ENCODE results near the gene LAG3. TPM values are rescaled to one million over a fixed set of nuclear protein-coding genes. Genes with fewer than 3 reads are reported as not detected.

The LAG3 gene
- total and polyA plus RNA-seq, 10 of the 15 experiments (the other 5 are each of a cell fraction or from before 2014, with no cell fraction given), result 0.52 to 4.2 (median 1.0) TPM; not detected in 1

DNA sequence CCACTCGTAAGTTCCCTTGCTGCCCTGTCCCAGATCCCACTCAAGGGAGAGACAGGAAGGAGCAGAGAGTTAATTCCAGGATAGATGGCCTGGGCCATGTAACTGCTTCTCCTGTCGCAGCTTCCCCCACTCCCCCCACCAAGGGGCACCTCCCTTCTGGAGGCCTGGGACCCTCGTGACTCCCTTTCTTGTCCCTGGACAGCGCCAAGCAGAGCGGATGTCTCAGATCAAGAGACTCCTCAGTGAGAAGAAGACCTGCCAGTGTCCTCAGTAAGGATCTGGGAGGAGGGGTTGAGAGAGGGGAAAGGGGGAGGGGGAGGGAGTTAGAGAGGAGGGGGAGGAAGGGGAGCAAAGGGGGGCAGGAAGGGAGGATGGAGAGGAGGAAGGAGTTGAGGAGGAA lies 46.3 kb downstream of the LAG3 start:
- no peak for DNase-seq (ENCODE audit: low read depth, low spot score)
- Histone ChIP-seq H3K36me3 (ENCODE audit: control insufficient read depth in 2 of 2, insufficient read depth in 2 of 2, low read length in 1 of 2) (no peaks in the 10 kb centered on the region), H4K20me1 (ENCODE audit: control insufficient read depth, insufficient read depth) (no peaks in the 10 kb centered on the region), H3K4me3 (no peak overlapping the region), H2AFZ (ENCODE audit: control insufficient read depth, low read depth, low read length) (no peak overlapping the region), H3K79me2 (ENCODE audit: control insufficient read depth, insufficient read depth, low read length) (no peaks in the 10 kb centered on the region), H3K27me3 (replicated peaks in 1 of 2; ENCODE audit: control insufficient read depth in 2 of 2, insufficient read depth in 2 of 2, low read length in 1 of 2) (peaks cover 5 to 17% of the 10 kb centered on the region in 2 experiments), H3K9me3 (replicated peaks; ENCODE audit: control insufficient read depth, insufficient read depth, low read length) (no peaks in the 10 kb centered on the region), H3K4me1 (ENCODE audit: control insufficient read depth, insufficient read depth, low read length) (no peaks in the 10 kb centered on the region; the same call in 1 of the 2 replicates), H3K9ac (ENCODE audit: control insufficient read depth, insufficient read depth, low read length) (no peak overlapping the region), H3K4me2 (ENCODE audit: control insufficient read depth, insufficient read depth) (no peak overlapping the region), H3K27ac (ENCODE audit: control insufficient read depth, insufficient read depth) (no peak overlapping the region)
- FAIRE-seq, result no peak
- RAD21 ChIA-PET (ENCODE audit: unreplicated experiment), result no interaction called here
- WGBS (ENCODE audit: insufficient coverage, insufficient replicate concordance, low lambda C conversion rate, missing lambda C conversion rate), result 79% methylated on average over 5 of the region's 5 CpGs
- POLR2A ChIA-PET, result interaction anchor here (0.6 kb wide), 1 partner anchor 10 kb away, joined by 4 read pairs; no protein-coding TSS in a partner anchor
- no TSS peak for BruUV-seq (replicated peaks)
- in situ Hi-C loops (cut with MboI) (no loop called here), intact Hi-C loops (cut with micrococcal nuclease; ENCODE audit: unreplicated experiment) (no loop called here)
- TF ChIP-seq, protein P1, sequence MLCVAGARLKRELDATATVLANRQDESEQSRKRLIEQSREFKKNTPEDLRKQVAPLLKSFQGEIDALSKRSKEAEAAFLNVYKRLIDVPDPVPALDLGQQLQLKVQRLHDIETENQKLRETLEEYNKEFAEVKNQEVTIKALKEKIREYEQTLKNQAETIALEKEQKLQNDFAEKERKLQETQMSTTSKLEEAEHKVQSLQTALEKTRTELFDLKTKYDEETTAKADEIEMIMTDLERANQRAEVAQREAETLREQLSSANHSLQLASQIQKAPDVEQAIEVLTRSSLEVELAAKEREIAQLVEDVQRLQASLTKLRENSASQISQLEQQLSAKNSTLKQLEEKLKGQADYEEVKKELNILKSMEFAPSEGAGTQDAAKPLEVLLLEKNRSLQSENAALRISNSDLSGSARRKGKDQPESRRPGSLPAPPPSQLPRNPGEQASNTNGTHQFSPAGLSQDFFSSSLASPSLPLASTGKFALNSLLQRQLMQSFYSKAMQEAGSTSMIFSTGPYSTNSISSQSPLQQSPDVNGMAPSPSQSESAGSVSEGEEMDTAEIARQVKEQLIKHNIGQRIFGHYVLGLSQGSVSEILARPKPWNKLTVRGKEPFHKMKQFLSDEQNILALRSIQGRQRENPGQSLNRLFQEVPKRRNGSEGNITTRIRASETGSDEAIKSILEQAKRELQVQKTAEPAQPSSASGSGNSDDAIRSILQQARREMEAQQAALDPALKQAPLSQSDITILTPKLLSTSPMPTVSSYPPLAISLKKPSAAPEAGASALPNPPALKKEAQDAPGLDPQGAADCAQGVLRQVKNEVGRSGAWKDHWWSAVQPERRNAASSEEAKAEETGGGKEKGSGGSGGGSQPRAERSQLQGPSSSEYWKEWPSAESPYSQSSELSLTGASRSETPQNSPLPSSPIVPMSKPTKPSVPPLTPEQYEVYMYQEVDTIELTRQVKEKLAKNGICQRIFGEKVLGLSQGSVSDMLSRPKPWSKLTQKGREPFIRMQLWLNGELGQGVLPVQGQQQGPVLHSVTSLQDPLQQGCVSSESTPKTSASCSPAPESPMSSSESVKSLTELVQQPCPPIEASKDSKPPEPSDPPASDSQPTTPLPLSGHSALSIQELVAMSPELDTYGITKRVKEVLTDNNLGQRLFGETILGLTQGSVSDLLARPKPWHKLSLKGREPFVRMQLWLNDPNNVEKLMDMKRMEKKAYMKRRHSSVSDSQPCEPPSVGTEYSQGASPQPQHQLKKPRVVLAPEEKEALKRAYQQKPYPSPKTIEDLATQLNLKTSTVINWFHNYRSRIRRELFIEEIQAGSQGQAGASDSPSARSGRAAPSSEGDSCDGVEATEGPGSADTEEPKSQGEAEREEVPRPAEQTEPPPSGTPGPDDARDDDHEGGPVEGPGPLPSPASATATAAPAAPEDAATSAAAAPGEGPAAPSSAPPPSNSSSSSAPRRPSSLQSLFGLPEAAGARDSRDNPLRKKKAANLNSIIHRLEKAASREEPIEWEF (IDR thresholded peaks at IDR 0.05; ENCODE audit: insufficient replicate concordance, low read depth, low read length), result no peak
- TF ChIP-seq FOXK2 (IDR thresholded peaks at IDR 0.05) (no peak), BRCA1 (IDR thresholded peaks at IDR 0.05; ENCODE audit: low read depth, low read length) (no peak), SREBF2 (IDR thresholded peaks at IDR 0.05; ENCODE audit: low read length) (no peak), NFYB (IDR thresholded peaks at IDR 0.05; ENCODE audit: insufficient read depth, low read depth, low read length) (no peak), PKNOX1 (IDR thresholded peaks at IDR 0.05) (no peak), HDAC2 (IDR thresholded peaks at IDR 0.05) (no peak), MTA2 (IDR thresholded peaks at IDR 0.05; ENCODE audit: low read depth) (no peak), POU2F2 (IDR thresholded peaks at IDR 0.05; ENCODE audit: borderline replicate concordance, low read depth, low read length) (no peak), KDM1A (IDR thresholded peaks at IDR 0.05; ENCODE audit: borderline replicate concordance) (no peak)
- TF ChIP-seq, protein P2, sequence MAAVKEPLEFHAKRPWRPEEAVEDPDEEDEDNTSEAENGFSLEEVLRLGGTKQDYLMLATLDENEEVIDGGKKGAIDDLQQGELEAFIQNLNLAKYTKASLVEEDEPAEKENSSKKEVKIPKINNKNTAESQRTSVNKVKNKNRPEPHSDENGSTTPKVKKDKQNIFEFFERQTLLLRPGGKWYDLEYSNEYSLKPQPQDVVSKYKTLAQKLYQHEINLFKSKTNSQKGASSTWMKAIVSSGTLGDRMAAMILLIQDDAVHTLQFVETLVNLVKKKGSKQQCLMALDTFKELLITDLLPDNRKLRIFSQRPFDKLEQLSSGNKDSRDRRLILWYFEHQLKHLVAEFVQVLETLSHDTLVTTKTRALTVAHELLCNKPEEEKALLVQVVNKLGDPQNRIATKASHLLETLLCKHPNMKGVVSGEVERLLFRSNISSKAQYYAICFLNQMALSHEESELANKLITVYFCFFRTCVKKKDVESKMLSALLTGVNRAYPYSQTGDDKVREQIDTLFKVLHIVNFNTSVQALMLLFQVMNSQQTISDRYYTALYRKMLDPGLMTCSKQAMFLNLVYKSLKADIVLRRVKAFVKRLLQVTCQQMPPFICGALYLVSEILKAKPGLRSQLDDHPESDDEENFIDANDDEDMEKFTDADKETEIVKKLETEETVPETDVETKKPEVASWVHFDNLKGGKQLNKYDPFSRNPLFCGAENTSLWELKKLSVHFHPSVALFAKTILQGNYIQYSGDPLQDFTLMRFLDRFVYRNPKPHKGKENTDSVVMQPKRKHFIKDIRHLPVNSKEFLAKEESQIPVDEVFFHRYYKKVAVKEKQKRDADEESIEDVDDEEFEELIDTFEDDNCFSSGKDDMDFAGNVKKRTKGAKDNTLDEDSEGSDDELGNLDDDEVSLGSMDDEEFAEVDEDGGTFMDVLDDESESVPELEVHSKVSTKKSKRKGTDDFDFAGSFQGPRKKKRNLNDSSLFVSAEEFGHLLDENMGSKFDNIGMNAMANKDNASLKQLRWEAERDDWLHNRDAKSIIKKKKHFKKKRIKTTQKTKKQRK (IDR thresholded peaks at IDR 0.05; ENCODE audit: low read depth, low read length), result no peak
- CTCF ChIA-PET, result interaction anchor here (1.0 to 1.1 kb wide), 2 partner anchors 16 to 65 kb away, joined by 3 to 5 read pairs; partner anchors contain the start of gene MLF2
- SMC1A ChIA-PET (ENCODE audit: uncharacterized antibody, unreplicated experiment), result no interaction called here
- ATAC-seq, result no peak

All from GM12878 (cell line).